ENCODE data around the gene TBX19. TPM values are rescaled to one million over a fixed set of nuclear protein-coding genes. Genes with fewer than 3 reads are reported as not detected.

Gene TBX19
- total and polyA plus RNA-seq, 2 of the 8 experiments (the other 6 are each of a cell fraction or from before 2014, with no cell fraction given): 1.0 to 1.8 TPM

GRCh38 chr1:168360151-168361021 is 79.7 kb downstream of the TBX19 start:
- H3K27ac ChIP-seq (ENCODE audit: low read depth, low read length): no peak overlapping the region
- TF ChIP-seq CHD2 (IDR thresholded peaks at IDR 0.05; ENCODE audit: low read length): no peak
- no peak for TF ChIP-seq JUND (IDR thresholded peaks at IDR 0.05; ENCODE audit: low read length)
- TF ChIP-seq SIX5 (IDR thresholded peaks at IDR 0.05; ENCODE audit: low read depth, low read length): no peak
- TF ChIP-seq KDM5A (IDR thresholded peaks at IDR 0.05; ENCODE audit: low read length): no peak
- TF ChIP-seq ASH2L (IDR thresholded peaks at IDR 0.05; ENCODE audit: low read length): no peak
- TF ChIP-seq CTCF (IDR thresholded peaks at IDR 0.05; ENCODE audit: control extremely low read depth in 1 of 3, insufficient read depth in 1 of 3, low read depth in 1 of 3, low read length in 3 of 3): no peak
- no peak for TF ChIP-seq CEBPB (IDR thresholded peaks at IDR 0.05; ENCODE audit: low read depth, low read length)
- no peak for TF ChIP-seq POLR2A (IDR thresholded peaks at IDR 0.05; ENCODE audit: control extremely low read depth in 1 of 2, low read depth in 2 of 2, low read length in 2 of 2)
- TF ChIP-seq SRF (IDR thresholded peaks at IDR 0.05; ENCODE audit: low read depth, low read length): no peak
- TF ChIP-seq SUZ12 (IDR thresholded peaks at IDR 0.05; ENCODE audit: low read length): no peak
- TF ChIP-seq YY1 (IDR thresholded peaks at IDR 0.05; ENCODE audit: low read depth, low read length): no peak
- no peak for TF ChIP-seq ZNF274 (IDR thresholded peaks at IDR 0.05; ENCODE audit: borderline replicate concordance, extremely low read depth, low read length)

More at GRCh38 chr1:168360151-168361021, 79.7 kb downstream of the TBX19 start:
- Histone ChIP-seq H2BK12ac (ENCODE audit: low read depth, low read length) (no peak overlapping the region), H3K18ac (ENCODE audit: extremely low read depth, low read length) (no peak overlapping the region), H2AK5ac (ENCODE audit: low read depth, low read length) (no peak overlapping the region), H3K9ac (replicated peaks in 1 of 4; ENCODE audit: extremely low read depth in 1 of 4, low read depth in 3 of 4, low read length in 3 of 4) (no peak overlapping the region), H4K91ac (replicated peaks; ENCODE audit: insufficient read length, low read length) (no peak overlapping the region), H3K4me3 (ENCODE audit: extremely low read depth in 1 of 4, insufficient read depth in 2 of 4, low read depth in 3 of 4, low read length in 4 of 4) (no peak overlapping the region), H2BK20ac (ENCODE audit: low read length) (no peak overlapping the region), H4K5ac (ENCODE audit: insufficient read length, low read depth, low read length) (no peak overlapping the region), H3K9me3 (ENCODE audit: insufficient read depth in 2 of 2, low read depth in 1 of 2, low read length in 1 of 2) (no peaks in the 10 kb centered on the region), H2AFZ (ENCODE audit: low read length) (no peak overlapping the region), H3K79me1 (ENCODE audit: low read depth, low read length) (no peaks in the 10 kb centered on the region), H4K20me1 (replicated peaks in 1 of 2; ENCODE audit: control insufficient read depth in 1 of 2, insufficient read depth in 2 of 2, low read length in 2 of 2) (no peaks in the 10 kb centered on the region), H2BK120ac (replicated peaks; ENCODE audit: low read depth, low read length) (no peak overlapping the region), H3K4ac (replicated peaks; ENCODE audit: insufficient read length, low read depth, low read length) (no peak overlapping the region), H3K14ac (ENCODE audit: insufficient read length) (no peak overlapping the region), H3K4me1 (replicated peaks in 1 of 4; ENCODE audit: control insufficient read depth in 3 of 4, insufficient read depth in 4 of 4, low read length in 3 of 4) (no peaks in the 10 kb centered on the region), H4K8ac (ENCODE audit: extremely low read depth, insufficient read depth, low read length) (no peak overlapping the region), H3K23ac (ENCODE audit: insufficient read length) (no peak overlapping the region), H3K56ac (replicated peaks; ENCODE audit: insufficient read length, low read depth, low read length) (no peak overlapping the region), H3K27me3 (replicated peaks in 1 of 4; ENCODE audit: control insufficient read depth in 3 of 4, extremely low read depth in 1 of 4, insufficient read depth in 3 of 4, low read length in 3 of 4) (no peaks in the 10 kb centered on the region), H3K79me2 (ENCODE audit: control insufficient read depth in 1 of 2, insufficient read depth in 2 of 2, low read length in 2 of 2) (no peaks in the 10 kb centered on the region; a peak in 1 of 4 replicates), H3K23me2 (ENCODE audit: low read depth, low read length) (no peaks in the 10 kb centered on the region), H2BK5ac (ENCODE audit: low read depth, low read length) (no peak overlapping the region; the same call in 1 of the 2 replicates), H3K4me2 (ENCODE audit: insufficient read depth in 1 of 2, low read depth in 2 of 2, low read length in 2 of 2) (no peak overlapping the region), H3K36me3 (ENCODE audit: control insufficient read depth in 2 of 4, insufficient read depth in 4 of 4, low read length in 3 of 4) (no peaks in the 10 kb centered on the region), H2BK15ac (ENCODE audit: low read length) (no peak overlapping the region)
- 89% methylated on average over 7 of the region's 7 CpGs; no CpG with 5 or more reads in 1 of the 2 experiments for WGBS, 2 experiments (ENCODE audit: extremely low coverage in 1 of 2, insufficient coverage in 1 of 2, insufficient read length in 1 of 2, insufficient replicate concordance in 2 of 2, low coverage in 1 of 2, low lambda C conversion rate in 2 of 2, missing lambda C conversion rate in 1 of 2)
- CTCF ChIA-PET (ENCODE audit: partially characterized antibody): interaction anchor here (0.7 to 1.7 kb wide), 8 partner anchors 12 to 243 kb away, joined by 3 to 6 read pairs (median 4); no protein-coding TSS in a partner anchor
- no peak for DNase-seq (ENCODE audit: low read depth in 1 of 2, low spot score in 2 of 2)
- POLR2A ChIA-PET (ENCODE audit: partially characterized antibody): no interaction called here
- FAIRE-seq: no peak

All from H1 (cell line).